BLaER1 (cell line): ENCODE data around the gene ZFP90.

Experiments
- H3K27ac ChIP-seq: shearing (Covaris generic); formaldehyde crosslinking; 2 replicates; pipeline ENCODE4 v1.8.1; 2022
- H3K27me3 ChIP-seq: shearing (Covaris generic); formaldehyde crosslinking; 2 replicates; pipeline ENCODE4 v1.8.1; 2022
- H3K36me3 ChIP-seq: shearing (Covaris generic); formaldehyde crosslinking; 2 replicates; pipeline ENCODE4 v1.8.1; 2022
- H3K4me1 ChIP-seq: shearing (Covaris generic); formaldehyde crosslinking; 2 replicates; pipeline ENCODE4 v1.8.1; 2022
- H3K4me2 ChIP-seq: shearing (Covaris generic); formaldehyde crosslinking; 2 replicates; pipeline ENCODE4 v1.8.1; 2022
- H3K4me3 ChIP-seq: shearing (Covaris generic); formaldehyde crosslinking; 2 replicates; pipeline ENCODE4 v1.8.1; 2022
- H3K9ac ChIP-seq: shearing (Covaris generic); formaldehyde crosslinking; 2 replicates; pipeline ENCODE4 v1.8.1; 2022
- H3K9me3 ChIP-seq: shearing (Covaris generic); formaldehyde crosslinking; 2 replicates; pipeline ENCODE4 v1.8.1; 2022
- H4K20me1 ChIP-seq: shearing (Covaris generic); formaldehyde crosslinking; 2 replicates; pipeline ENCODE4 v1.8.1; 2022
- Cebpa-rat ChIP-seq: shearing (Covaris generic); IDR thresholded peaks from 2 replicates; pipeline ENCODE4 v1.8.1; 2022

Gene ZFP90

DNA sequence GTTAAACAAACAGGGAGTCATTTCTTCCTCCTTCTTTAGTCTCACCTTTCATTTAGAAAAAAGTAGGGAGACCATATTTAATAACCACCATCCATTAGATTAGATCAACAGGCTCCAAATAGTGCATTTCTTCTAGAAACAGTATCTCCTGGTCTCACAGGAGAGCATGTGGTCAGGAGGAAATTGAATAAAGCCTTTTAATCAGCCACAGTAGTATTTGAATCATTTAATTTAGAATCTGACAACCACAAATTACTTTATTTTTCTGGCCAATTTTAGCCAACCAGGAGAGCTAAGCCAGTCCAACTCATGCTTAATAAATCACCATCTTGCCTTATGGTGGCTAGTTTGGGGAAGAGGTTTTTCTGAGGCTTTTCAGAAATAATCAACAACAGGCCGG lies 26.3 kb upstream of the ZFP90 start:
- Histone ChIP-seq H3K9ac (no peak overlapping the region), H3K9me3 (peaks cover 4% of the 10 kb centered on the region; the same call in 1 of the 2 replicates), H3K4me3 (no peak overlapping the region), H3K4me2 (no peak overlapping the region), H3K27ac (no peak overlapping the region), H3K36me3 (no peaks in the 10 kb centered on the region), H4K20me1 (no peaks in the 10 kb centered on the region), H3K27me3 (no peaks in the 10 kb centered on the region), H3K4me1 (no peaks in the 10 kb centered on the region)
- no peak for TF ChIP-seq Cebpa-rat

DNA sequence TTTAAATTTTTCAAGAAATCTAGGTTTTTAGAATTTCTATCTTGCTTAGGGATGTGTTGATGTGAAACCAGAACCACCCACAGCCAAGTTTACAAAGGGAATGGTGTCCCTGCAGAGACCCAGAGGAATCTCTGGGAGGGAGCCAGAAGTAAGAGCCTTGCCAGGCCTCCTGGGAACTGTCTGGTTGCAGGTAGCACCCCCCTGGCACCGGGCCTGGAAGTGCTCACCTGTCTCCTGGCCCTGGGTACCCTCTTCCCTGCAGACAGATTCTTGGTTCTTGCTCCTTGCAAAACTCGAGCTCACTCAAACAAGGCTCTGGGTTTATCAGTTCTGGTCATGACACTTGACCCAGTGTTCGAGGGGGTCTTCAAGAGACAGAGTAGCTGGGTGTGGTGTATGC lies 24.6 kb upstream of the ZFP90 start:
- Histone ChIP-seq H3K9ac (no peak overlapping the region), H4K20me1 (no peaks in the 10 kb centered on the region), H3K27ac (no peak overlapping the region), H3K4me3 (no peak overlapping the region), H3K36me3 (no peaks in the 10 kb centered on the region), H3K4me2 (no peak overlapping the region), H3K27me3 (no peaks in the 10 kb centered on the region), H3K4me1 (no peaks in the 10 kb centered on the region), H3K9me3 (peaks cover 4% of the 10 kb centered on the region; the same call in 1 of the 2 replicates)
- TF ChIP-seq Cebpa-rat, result no peak

DNA sequence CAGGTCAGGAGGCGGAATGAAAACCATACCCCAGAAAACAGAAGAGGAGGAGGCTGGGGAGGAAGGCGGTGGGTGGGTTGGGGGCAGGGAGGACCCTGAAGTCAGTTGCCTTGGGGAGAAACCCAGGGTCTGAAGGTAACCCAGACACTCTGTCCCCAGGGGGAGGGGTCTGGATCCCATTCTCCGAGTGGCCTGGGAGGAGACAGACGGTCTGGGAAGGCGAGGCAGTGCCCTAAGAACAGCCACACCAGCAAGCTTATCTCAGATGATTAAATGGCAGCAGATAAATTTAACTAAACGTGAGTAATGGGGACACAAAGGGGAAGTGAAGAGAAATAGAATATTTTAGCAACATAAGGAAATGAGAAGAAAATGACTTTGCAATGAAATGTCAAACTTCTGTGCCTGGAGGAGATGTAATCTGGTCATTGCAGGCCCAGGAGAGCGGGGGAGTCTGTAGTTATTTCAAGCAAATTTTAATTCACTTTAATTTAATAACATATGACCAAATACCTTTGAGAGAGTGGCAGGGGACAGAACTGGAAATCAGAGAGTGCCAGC lies 21.4 kb upstream of the ZFP90 start:
- H3K4me2 ChIP-seq, result no peak overlapping the region
- no peaks in the 10 kb centered on the region for H3K9me3 ChIP-seq
- no peak overlapping the region for H3K27ac ChIP-seq

DNA sequence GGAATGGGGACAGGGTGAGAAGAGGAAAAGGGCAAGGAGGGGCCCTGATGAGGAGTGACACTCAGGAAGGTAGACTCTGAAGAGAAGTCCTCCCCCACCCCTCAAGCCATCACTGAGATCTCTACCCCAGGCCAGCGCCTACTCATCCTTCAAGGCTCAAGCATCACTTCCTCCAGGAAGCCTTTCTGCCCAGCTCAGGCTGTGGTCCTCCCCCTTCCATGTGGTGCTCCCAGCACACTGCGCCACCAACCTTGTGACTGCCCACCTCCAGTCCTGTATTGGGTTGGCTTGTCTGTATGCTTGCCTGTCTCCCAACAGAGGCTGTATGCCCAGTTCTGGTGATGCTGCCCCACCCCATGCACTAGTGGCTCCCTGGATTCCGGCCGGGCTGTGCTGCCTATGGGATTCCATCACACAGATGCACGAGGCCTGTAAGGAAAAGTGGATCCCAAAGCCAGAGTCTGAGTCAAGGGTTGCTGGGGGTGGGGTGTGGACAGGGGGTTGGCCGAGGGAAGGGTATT lies 19.8 kb upstream of the ZFP90 start:
- no peak for TF ChIP-seq Cebpa-rat
- no peak overlapping the region for H3K4me2 ChIP-seq
- H3K9ac ChIP-seq, result no peak overlapping the region
- no peaks in the 10 kb centered on the region for H3K9me3 ChIP-seq
- H4K20me1 ChIP-seq, result no peaks in the 10 kb centered on the region
- peaks cover 5% of the 10 kb centered on the region for H3K4me1 ChIP-seq
- H3K27me3 ChIP-seq, result no peaks in the 10 kb centered on the region
- no peaks in the 10 kb centered on the region for H3K36me3 ChIP-seq
- H3K4me3 ChIP-seq, result no peak overlapping the region
- no peak overlapping the region for H3K27ac ChIP-seq

More for the DNA sequence above, 21.4 kb upstream of the ZFP90 start:
- Histone ChIP-seq H3K4me1 (peaks cover 5% of the 10 kb centered on the region), H4K20me1 (no peaks in the 10 kb centered on the region), H3K36me3 (no peaks in the 10 kb centered on the region), H3K27me3 (no peaks in the 10 kb centered on the region), H3K9ac (no peak overlapping the region), H3K4me3 (no peak overlapping the region)
- no peak for TF ChIP-seq Cebpa-rat

DNA sequence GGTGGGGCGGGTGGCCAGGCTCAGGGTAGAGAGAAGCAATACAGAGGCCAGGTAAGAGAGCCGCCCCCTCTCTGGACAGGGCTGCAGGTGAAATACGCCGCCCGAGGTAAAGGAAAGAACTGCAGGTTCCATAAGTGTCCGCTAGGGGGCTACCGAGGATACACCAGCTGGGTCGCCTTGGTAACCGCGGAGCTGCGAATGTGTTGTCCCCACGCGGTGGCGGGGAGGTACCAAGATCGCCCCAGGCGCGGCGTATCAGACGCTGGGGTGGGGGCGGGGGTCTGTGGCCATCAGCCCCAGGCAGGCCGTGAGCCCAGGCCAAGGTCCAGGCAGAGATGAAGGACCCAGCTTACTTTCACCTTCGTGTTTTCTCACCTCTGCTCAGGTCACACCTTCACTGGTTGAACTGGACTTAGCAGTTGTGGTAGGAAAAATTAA lies 18.4 kb upstream of the ZFP90 start:
- TF ChIP-seq Cebpa-rat, result no peak
- Histone ChIP-seq H3K9ac (no peak overlapping the region), H3K4me3 (no peak overlapping the region), H4K20me1 (no peaks in the 10 kb centered on the region), H3K27ac (no peak overlapping the region), H3K27me3 (no peaks in the 10 kb centered on the region), H3K36me3 (no peaks in the 10 kb centered on the region), H3K4me1 (peaks cover 5% of the 10 kb centered on the region), H3K4me2 (peak overlapping the region; percentile 75), H3K9me3 (no peaks in the 10 kb centered on the region)

DNA sequence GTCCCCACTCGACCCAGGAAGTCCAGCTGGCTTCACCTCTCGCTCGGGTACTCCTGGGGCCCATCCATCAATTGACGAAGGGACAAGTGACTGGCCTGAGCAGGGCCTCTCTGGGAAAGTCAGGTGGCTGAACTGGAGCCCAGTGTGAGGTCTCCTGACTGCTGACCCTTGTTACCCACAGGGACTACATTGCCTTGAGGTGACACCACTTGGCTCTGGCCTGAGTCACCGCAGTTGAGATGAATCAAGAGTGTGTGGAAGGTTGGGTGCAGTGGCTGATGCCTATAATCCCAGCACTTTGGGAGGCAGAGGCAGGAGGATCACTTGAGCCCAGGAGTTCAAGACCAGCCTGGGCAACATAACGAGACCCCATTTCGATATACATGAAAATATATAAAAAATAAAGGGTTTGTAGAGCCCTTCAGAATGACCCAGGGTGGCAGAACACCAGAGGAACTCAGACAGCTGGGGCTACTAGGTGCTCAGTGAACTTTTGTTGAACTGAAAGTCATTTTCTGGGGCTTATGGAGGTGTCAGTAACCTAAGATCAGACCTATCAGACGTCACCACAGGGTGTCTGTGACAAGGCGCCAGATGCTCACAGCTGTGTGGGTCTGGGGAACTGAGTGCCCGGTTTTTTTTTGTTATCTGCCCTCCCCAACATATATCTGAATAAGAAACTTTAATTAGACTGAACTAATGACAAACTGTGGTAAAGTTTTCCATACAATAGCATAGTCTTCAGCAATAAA lies 14.8 kb upstream of the ZFP90 start:
- no peak for TF ChIP-seq Cebpa-rat
- no peaks in the 10 kb centered on the region for H3K36me3 ChIP-seq

DNA sequence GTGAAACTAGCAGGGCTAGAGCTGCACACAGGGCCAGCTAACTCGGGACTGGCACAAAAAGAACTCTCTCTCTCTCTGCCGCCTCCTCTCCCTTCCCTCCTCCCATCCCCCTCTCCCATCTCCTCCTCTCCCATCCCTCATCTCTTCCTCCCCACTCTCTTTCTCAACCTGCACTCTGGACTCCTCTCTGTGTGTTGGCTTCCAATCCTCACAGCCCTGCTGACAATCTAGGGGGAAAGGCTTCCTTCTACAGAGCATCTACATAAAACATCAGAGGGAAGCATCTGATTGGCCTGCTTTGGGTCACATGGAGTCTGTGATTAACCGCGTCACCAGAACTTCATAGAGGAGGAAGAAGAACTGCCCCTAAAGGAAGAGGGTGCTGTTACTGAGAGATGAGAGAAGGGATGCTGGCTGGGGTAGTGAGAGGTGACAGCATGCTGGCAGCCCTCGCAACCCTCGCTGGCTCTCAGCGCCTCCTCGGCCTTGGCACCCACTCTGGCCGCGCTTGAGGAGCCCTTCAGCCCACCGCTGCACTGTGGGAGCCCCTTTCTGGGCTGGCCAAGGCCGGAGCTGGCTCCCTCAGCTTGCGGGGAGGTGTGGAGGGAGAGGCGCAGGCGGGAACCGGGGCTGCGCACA lies 12.8 kb upstream of the ZFP90 start:
- Histone ChIP-seq H3K4me1 (peaks cover 20% of the 10 kb centered on the region), H3K27me3 (no peaks in the 10 kb centered on the region), H3K36me3 (no peaks in the 10 kb centered on the region), H4K20me1 (no peaks in the 10 kb centered on the region), H3K9ac (no peak overlapping the region), H3K9me3 (peaks cover 14% of the 10 kb centered on the region), H3K27ac (no peak overlapping the region), H3K4me2 (no peak overlapping the region), H3K4me3 (no peak overlapping the region)
- TF ChIP-seq Cebpa-rat, result no peak

More for the DNA sequence above, 14.8 kb upstream of the ZFP90 start:
- no peaks in the 10 kb centered on the region for H4K20me1 ChIP-seq
- H3K27ac ChIP-seq, result no peak overlapping the region
- H3K27me3 ChIP-seq, result no peaks in the 10 kb centered on the region
- H3K4me2 ChIP-seq, result no peak overlapping the region
- H3K4me1 ChIP-seq, result peaks cover 11% of the 10 kb centered on the region
- H3K9ac ChIP-seq, result no peak overlapping the region
- H3K9me3 ChIP-seq, result peaks cover 14% of the 10 kb centered on the region
- H3K4me3 ChIP-seq, result no peak overlapping the region

DNA sequence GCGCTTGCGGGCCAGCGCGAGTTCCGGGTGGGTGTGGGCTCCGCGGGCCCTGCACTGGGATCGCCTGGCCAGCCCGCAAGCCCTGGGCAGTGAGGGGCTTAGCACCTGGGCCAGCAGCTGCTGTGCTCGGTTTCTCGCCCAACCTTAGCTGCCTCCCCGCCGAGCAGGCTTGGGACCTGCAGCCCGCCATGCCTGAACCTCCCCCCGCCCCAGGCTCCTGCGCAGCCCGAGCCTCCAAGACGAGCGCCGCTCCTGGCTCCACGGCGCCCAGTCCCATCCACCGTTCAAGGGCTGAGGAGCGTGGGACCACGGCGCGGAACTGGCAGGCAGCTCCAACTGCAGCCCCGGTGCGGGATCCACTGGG lies 12.3 kb upstream of the ZFP90 start:
- peaks cover 14% of the 10 kb centered on the region for H3K9me3 ChIP-seq
- H3K9ac ChIP-seq, result no peak overlapping the region
- peaks cover 20% of the 10 kb centered on the region for H3K4me1 ChIP-seq
- H3K27ac ChIP-seq, result no peak overlapping the region
- H4K20me1 ChIP-seq, result no peaks in the 10 kb centered on the region
- H3K4me2 ChIP-seq, result no peak overlapping the region
- no peak for TF ChIP-seq Cebpa-rat
- H3K36me3 ChIP-seq, result no peaks in the 10 kb centered on the region
- no peak overlapping the region for H3K4me3 ChIP-seq
- no peaks in the 10 kb centered on the region for H3K27me3 ChIP-seq

DNA sequence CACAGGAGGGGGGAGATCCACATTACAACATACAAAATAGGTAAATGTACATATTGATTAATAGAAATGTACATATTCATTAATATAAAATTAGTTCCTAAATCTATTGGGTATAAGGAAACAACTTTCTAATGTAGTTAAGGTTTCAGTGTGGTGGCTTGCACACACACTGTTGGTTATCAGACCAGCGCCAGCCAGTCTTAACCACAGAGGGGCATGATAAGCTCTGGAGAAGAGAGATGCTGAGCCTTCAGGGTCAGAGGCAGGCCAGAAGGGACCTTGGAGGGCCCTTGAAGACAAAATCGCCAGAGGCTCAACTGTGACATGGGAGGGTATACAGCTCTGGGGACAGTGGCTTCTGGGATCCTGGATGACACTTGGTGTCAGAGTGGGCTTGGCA lies 10.9 kb upstream of the ZFP90 start:
- peaks cover 20% of the 10 kb centered on the region for H3K4me1 ChIP-seq
- no peak for TF ChIP-seq Cebpa-rat
- H3K27ac ChIP-seq, result no peak overlapping the region
- 0 out of 2 replicates have a peak, but pooled peaks cover 1% of the 10 kb centered on the region for H3K36me3 ChIP-seq
- H4K20me1 ChIP-seq, result no peaks in the 10 kb centered on the region
- peaks cover 24% of the 10 kb centered on the region for H3K9me3 ChIP-seq
- no peak overlapping the region for H3K4me3 ChIP-seq
- H3K27me3 ChIP-seq, result no peaks in the 10 kb centered on the region
- no peak overlapping the region for H3K4me2 ChIP-seq
- H3K9ac ChIP-seq, result no peak overlapping the region
